Endothelial cell (in vitro differentiated cells): ENCODE data around the gene SDHAF3. TPM values are rescaled to one million over a fixed set of nuclear protein-coding genes. Genes with fewer than 3 reads are reported as not detected.
"Not testable (repeated sequence)": the region's sequence is repeated elsewhere in the genome, so short reads cannot be mapped to it uniquely, and the experiment has no call there.

Experiments used
- DNase-seq: peaks from one replicate; pipeline ENCODE4 v3.0.0; 2021; ENCODE audit warnings: low spot score
- H3K27ac Mint-ChIP-seq: one replicate; pipeline ENCODE4 v1.8.0; 2021; ENCODE audit warnings: mixed read lengths, inconsistent platforms; ENCODE audit not compliant: unreplicated experiment
- H3K27me3 Mint-ChIP-seq: one replicate; pipeline ENCODE4 v1.8.0; 2021; ENCODE audit warnings: mild to moderate bottlenecking, moderate library complexity, mixed read lengths, inconsistent platforms; ENCODE audit not compliant: unreplicated experiment
- H3K36me3 Mint-ChIP-seq: one replicate; pipeline ENCODE4 v1.8.0; 2021; ENCODE audit warnings: mild to moderate bottlenecking, low read depth, mixed read lengths, inconsistent platforms; ENCODE audit not compliant: unreplicated experiment
- H3K4me1 Mint-ChIP-seq: one replicate; pipeline ENCODE4 v1.8.0; 2021; ENCODE audit warnings: mild to moderate bottlenecking, mixed read lengths, inconsistent platforms; ENCODE audit not compliant: unreplicated experiment
- H3K4me3 Mint-ChIP-seq: one replicate; pipeline ENCODE4 v1.8.0; 2021; ENCODE audit warnings: mild to moderate bottlenecking, mixed read lengths, inconsistent platforms; ENCODE audit not compliant: unreplicated experiment
- H3K9me3 Mint-ChIP-seq: one replicate; pipeline ENCODE4 v1.8.0; 2021; ENCODE audit warnings: mixed read lengths, inconsistent platforms; ENCODE audit not compliant: unreplicated experiment
- total RNA-seq: library from RNA; stranded (reverse); fragmentation: NEBNext Ultra II Directional; extraction: Animal tissue kit (Norgen Biotek cat#: 25700); gene quantifications from one replicate; pipeline ENCODE4 v1.2.1, GENCODE V29; 2021; ENCODE audit not compliant: unreplicated experiment
- TF ChIP-seq, protein P1 (sequence below): fragments of 200-600 bp; sonication (generic); IDR thresholded peaks from one replicate; pipeline ENCODE4 v1.5.0; 2021; ENCODE audit warnings: antibody characterized with exemption; ENCODE audit not compliant: unreplicated experiment

Gene SDHAF3
- total RNA-seq, 1 donor from 2014 or later: 6.7 TPM

DNA sequence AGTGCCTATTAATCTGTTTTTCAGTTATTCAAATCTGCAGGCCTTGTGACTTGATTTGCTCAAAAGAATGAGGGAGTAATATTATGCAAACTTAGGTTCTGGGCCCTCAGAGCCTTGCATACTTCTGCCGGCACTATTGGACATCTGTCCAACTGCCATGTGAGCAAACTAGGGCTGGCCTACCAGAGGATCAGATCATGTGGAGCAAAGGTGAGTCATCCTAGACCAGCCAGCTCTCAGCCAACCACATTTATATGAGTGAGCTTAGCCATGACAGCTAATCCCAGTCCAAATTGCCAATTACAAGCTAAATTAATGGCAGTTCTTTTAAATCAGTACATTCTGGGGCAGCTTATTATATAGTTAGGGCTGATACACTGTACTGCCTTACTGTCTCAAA lies 69.6 kb downstream of the SDHAF3 start:
- H3K4me1 Mint-ChIP-seq: no peaks in the 10 kb centered on the region
- TF ChIP-seq, protein P1, sequence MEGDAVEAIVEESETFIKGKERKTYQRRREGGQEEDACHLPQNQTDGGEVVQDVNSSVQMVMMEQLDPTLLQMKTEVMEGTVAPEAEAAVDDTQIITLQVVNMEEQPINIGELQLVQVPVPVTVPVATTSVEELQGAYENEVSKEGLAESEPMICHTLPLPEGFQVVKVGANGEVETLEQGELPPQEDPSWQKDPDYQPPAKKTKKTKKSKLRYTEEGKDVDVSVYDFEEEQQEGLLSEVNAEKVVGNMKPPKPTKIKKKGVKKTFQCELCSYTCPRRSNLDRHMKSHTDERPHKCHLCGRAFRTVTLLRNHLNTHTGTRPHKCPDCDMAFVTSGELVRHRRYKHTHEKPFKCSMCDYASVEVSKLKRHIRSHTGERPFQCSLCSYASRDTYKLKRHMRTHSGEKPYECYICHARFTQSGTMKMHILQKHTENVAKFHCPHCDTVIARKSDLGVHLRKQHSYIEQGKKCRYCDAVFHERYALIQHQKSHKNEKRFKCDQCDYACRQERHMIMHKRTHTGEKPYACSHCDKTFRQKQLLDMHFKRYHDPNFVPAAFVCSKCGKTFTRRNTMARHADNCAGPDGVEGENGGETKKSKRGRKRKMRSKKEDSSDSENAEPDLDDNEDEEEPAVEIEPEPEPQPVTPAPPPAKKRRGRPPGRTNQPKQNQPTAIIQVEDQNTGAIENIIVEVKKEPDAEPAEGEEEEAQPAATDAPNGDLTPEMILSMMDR: no peak
- no peaks in the 10 kb centered on the region for H3K9me3 Mint-ChIP-seq
- no peak for DNase-seq
- no peak overlapping the region for H3K27ac Mint-ChIP-seq
- H3K36me3 Mint-ChIP-seq: no peaks in the 10 kb centered on the region
- H3K27me3 Mint-ChIP-seq: no peaks in the 10 kb centered on the region
- no peak overlapping the region for H3K4me3 Mint-ChIP-seq

DNA sequence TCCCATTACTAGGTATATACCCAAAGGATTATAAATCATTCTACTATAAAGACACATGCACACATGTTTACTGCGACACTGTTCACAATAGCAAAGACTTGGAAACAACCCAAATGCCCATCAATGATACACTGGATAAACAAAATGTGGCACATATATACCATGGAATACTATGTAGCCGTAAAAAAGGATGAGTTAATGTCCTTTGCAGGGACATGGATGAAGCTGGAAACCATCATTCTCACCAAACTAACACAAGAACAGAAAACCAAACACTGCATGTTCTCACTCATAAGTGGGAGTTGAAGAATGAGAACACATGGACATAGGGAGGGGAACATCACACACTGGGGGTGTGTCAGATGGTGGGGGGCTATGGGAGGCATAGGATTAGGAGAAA lies 78.7 kb downstream of the SDHAF3 start:
- DNase-seq, H3K36me3 Mint-ChIP-seq, H3K9me3 Mint-ChIP-seq, H3K4me3 Mint-ChIP-seq, H3K4me1 Mint-ChIP-seq, H3K27ac Mint-ChIP-seq, H3K27me3 Mint-ChIP-seq: not testable (repeated sequence)

DNA sequence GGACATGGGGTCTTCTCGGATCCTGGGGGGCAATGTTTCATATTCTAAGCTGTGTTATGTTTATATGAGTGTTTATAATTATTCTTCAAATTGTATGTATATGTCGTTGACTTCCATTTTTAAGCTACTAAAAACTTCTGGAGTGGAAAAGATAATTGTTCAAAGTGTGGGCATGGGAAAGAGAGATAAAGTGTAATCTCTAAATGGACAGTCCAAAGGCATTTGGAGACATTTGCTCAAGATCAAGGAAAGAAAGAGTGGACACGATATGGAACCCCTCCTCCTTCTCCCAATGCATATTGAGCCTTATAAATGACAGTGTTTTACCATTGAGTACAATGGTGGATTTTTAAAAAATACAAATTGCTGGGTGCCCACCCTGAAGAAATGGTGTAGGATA lies 81.1 kb downstream of the SDHAF3 start:
- Mint-ChIP-seq H3K4me1 (no peaks in the 10 kb centered on the region), H3K36me3 (no peaks in the 10 kb centered on the region), H3K27me3 (no peaks in the 10 kb centered on the region), H3K4me3 (no peak overlapping the region), H3K27ac (no peak overlapping the region), H3K9me3 (no peaks in the 10 kb centered on the region)
- TF ChIP-seq, protein P1: no peak
- DNase-seq: no peak

DNA sequence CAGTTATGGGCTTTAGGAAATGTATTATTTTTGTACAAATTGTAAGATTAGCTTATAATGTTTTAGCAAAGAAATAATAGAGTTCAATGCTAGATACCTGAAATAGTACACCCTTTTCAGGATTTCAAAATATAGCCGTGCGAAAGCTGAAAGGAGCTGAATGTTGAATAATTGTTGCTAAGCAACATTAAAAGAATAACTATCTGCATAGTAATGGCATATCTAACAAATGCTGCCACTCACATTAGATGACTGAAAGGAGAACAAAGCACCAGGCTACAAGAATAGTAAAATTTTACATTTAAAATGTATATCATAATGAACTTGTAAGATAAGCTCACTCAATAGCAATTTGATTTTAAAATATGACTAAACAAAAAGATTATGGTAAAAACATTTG lies 82.5 kb downstream of the SDHAF3 start:
- no peaks in the 10 kb centered on the region for H3K4me1 Mint-ChIP-seq
- TF ChIP-seq, protein P1: no peak
- no peak for DNase-seq
- H3K27ac Mint-ChIP-seq: no peak overlapping the region
- no peak overlapping the region for H3K4me3 Mint-ChIP-seq
- H3K9me3 Mint-ChIP-seq: no peaks in the 10 kb centered on the region
- H3K27me3 Mint-ChIP-seq: no peaks in the 10 kb centered on the region
- no peaks in the 10 kb centered on the region for H3K36me3 Mint-ChIP-seq

DNA sequence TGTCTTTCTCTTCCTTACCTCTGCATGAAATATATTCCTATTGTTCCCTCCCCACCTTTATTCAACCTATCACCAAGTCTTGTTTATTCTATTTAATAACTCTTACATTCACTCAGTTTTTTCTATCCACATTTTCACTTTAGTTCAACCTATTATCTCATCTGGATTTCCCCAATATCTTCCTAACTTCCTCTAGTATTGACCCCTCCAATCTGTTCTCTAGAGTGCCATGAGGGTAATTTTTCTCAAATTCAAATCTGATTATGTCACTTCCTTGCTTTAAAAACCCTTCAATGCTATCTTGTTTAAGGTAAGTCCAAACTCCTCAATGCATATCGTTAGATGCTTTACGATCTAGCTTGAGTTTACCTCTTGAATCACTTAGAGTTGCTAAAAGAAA lies 86.5 kb downstream of the SDHAF3 start:
- H3K27me3 Mint-ChIP-seq: no peaks in the 10 kb centered on the region

More for the DNA sequence above, 86.5 kb downstream of the SDHAF3 start:
- no peak overlapping the region for H3K4me3 Mint-ChIP-seq
- no peaks in the 10 kb centered on the region for H3K36me3 Mint-ChIP-seq
- TF ChIP-seq, protein P1: no peak
- no peaks in the 10 kb centered on the region for H3K4me1 Mint-ChIP-seq
- no peaks in the 10 kb centered on the region for H3K9me3 Mint-ChIP-seq
- no peak for DNase-seq
- H3K27ac Mint-ChIP-seq: no peak overlapping the region
